Vagina (tissue), 2 donors: Measurements from ENCODE around the gene CCDC169. TPM values are rescaled to one million over a fixed set of nuclear protein-coding genes. Genes with fewer than 3 reads are reported as not detected.

Experiments
- DNase-seq, 2 donors: peaks; one replicate each; pipeline ENCODE4 v3.0.0-alpha.2; 2017; ENCODE audit errors: extremely low spot score in 2 of 2
- H3K27ac ChIP-seq: fragments of 200-600 bp; sonication (generic); one replicate; pipeline ENCODE4 v1.5.1; 2019
- H3K27me3 ChIP-seq: fragments of 200-600 bp; sonication (generic); one replicate; pipeline ENCODE4 v1.5.1; 2019
- H3K36me3 ChIP-seq, 2 donors: fragments of 200-600 bp; sonication (generic); one replicate each; pipeline ENCODE4 v1.5.1; 2017 to 2019
- H3K4me1 ChIP-seq: fragments of 200-600 bp; sonication (generic); one replicate; pipeline ENCODE4 v1.5.1; 2019
- H3K4me3 ChIP-seq, 2 donors: fragments of 200-600 bp; sonication (generic); 1 replicate in 1 of 2; 2 replicates in 1 of 2; pipeline ENCODE4 v1.5.1; 2016 to 2019
- H3K9me3 ChIP-seq: fragments of 200-600 bp; sonication (generic); one replicate; pipeline ENCODE4 v1.5.1; 2019
- POLR2A ChIP-seq, 2 donors: fragments of 450-650 bp; IDR thresholded peaks; one replicate each; pipeline ENCODE4 v1.6.1; 2017; ENCODE audit warnings: antibody characterized with exemption in 2 of 2, mild to moderate bottlenecking in 2 of 2, moderate library complexity in 2 of 2
- POLR2AphosphoS5 ChIP-seq, 2 donors: sonication (generic); formaldehyde crosslinking; IDR thresholded peaks; one replicate each; pipeline ENCODE4 v1.9.0; 2017; ENCODE audit warnings: antibody characterized with exemption in 2 of 2, mild to moderate bottlenecking in 2 of 2, low read depth in 1 of 2; ENCODE audit not compliant: insufficient read depth in 1 of 2
- intact Hi-C: fragments of 100-400 bp; cut with DNase I; formaldehyde crosslinking; loops from one replicate; pipeline ENCODE4 v1.15.1; 2023
- small RNA-seq: library from RNA; depleted of rRNA; stranded (forward); fragments of <200 nt; gene quantifications from one replicate; pipeline ENCODE3, GENCODE V24; 2016
- total RNA-seq: library from RNA; depleted of rRNA; stranded (reverse); fragments of >200 nt; gene quantifications from one replicate; pipeline ENCODE4 v1.2.3, GENCODE V29; 2016
- TF ChIP-seq, protein P1 (sequence below), 3 experiments: fragments of 450-650 bp in 2 of 3; fragments of 200-600 bp in 1 of 3; sonication (generic) in 1 of 3; IDR thresholded peaks; one replicate each; pipeline ENCODE4 v1.5.1; 2017 to 2019; ENCODE audit warnings: antibody characterized with exemption in 3 of 3, mild to moderate bottlenecking in 2 of 3, moderate library complexity in 2 of 3

CCDC169 gene
- total RNA-seq, 1 donor from 2014 or later: not detected

DNA sequence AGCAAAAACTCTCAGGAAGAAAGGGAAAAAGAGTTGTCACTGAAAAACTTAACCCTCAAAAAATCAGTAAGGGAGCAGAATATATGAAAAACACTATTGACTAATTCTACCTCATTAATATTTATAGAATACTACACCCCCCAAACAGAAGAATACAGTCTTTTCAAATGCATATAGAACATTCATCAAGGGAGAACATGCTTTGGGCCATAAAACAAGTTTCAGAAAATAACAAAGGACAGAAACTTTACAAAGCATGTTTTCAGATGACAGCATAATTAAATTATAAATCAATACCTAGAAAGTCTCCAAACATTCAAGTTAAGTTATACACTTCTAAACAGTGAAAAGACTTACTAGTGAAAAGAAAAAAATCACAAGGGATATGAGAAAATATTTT, 113.7 kb downstream of the CCDC169 start:
- intact Hi-C loops: no loop called here
- TF ChIP-seq POLR2A (IDR thresholded peaks at IDR 0.05): no peak
- TF ChIP-seq POLR2AphosphoS5 (IDR thresholded peaks at IDR 0.05; ENCODE audit: insufficient read depth in 1 of 2, low read depth in 1 of 2): no peak
- TF ChIP-seq, protein P1, sequence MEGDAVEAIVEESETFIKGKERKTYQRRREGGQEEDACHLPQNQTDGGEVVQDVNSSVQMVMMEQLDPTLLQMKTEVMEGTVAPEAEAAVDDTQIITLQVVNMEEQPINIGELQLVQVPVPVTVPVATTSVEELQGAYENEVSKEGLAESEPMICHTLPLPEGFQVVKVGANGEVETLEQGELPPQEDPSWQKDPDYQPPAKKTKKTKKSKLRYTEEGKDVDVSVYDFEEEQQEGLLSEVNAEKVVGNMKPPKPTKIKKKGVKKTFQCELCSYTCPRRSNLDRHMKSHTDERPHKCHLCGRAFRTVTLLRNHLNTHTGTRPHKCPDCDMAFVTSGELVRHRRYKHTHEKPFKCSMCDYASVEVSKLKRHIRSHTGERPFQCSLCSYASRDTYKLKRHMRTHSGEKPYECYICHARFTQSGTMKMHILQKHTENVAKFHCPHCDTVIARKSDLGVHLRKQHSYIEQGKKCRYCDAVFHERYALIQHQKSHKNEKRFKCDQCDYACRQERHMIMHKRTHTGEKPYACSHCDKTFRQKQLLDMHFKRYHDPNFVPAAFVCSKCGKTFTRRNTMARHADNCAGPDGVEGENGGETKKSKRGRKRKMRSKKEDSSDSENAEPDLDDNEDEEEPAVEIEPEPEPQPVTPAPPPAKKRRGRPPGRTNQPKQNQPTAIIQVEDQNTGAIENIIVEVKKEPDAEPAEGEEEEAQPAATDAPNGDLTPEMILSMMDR (IDR thresholded peaks at IDR 0.05): no peak
- no peak for DNase-seq

More for the DNA sequence above, 113.7 kb downstream of the CCDC169 start:
- Histone ChIP-seq H3K4me3 (no peak overlapping the region), H3K36me3 (no peaks in the 10 kb centered on the region), H3K27me3 (no peaks in the 10 kb centered on the region), H3K9me3 (no peaks in the 10 kb centered on the region), H3K27ac (no peak overlapping the region), H3K4me1 (no peaks in the 10 kb centered on the region)

Small RNAs within 50 kb of the gene (small RNA-seq; reads per million reads assigned to genes)
- gene RNU6-71P: not detected

Other genes with a start within 250 kb of the CCDC169 start
- gene DCLK1, start 166.4 kb downstream of the CCDC169 start, total RNA-seq: 36.1 TPM
- not detected for gene SOHLH2, start 83.3 kb downstream of the CCDC169 start, total RNA-seq
- 63.8 TPM for gene SPART, start 48.6 kb upstream of the CCDC169 start, total RNA-seq
- not detected for gene CCNA1, start 134.7 kb upstream of the CCDC169 start, total RNA-seq